ENCODE measurements around the gene CORO1C.

Gene CORO1C

DNA sequence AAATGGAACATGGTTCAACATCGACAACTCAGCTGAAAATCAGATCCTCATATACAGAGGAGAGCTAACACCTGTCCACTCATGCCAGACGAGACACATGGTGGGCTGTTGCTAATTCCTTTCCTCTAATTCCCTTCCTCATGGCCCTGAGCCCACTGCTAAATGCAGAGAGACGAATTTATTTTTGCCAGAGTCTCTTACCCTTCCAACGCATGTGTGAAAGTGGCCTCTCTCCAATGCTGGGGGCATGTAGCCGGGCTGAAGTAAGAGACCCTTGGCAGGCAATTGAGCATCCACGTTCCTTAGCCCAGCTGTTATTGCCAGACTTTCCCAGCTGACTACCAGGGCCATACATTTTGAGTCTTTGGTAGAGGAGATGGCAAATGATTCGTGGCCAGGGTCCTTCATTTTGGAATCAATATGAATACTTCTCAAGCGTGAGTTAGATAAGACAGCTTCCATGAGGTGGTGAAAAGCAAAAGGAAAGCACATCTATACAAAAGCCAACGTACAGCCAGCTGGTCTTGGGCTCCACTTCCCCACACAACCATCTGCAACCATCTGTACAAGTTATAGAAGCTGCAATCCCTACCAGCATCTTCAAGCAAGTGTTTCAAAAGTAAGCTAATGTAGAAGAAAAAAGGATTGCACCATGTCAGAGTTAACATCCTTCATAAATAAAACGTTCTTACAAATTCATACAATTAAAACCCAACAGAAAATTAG is 28.6 kb downstream of the CORO1C start:
- TF ChIP-seq, protein P1, sequence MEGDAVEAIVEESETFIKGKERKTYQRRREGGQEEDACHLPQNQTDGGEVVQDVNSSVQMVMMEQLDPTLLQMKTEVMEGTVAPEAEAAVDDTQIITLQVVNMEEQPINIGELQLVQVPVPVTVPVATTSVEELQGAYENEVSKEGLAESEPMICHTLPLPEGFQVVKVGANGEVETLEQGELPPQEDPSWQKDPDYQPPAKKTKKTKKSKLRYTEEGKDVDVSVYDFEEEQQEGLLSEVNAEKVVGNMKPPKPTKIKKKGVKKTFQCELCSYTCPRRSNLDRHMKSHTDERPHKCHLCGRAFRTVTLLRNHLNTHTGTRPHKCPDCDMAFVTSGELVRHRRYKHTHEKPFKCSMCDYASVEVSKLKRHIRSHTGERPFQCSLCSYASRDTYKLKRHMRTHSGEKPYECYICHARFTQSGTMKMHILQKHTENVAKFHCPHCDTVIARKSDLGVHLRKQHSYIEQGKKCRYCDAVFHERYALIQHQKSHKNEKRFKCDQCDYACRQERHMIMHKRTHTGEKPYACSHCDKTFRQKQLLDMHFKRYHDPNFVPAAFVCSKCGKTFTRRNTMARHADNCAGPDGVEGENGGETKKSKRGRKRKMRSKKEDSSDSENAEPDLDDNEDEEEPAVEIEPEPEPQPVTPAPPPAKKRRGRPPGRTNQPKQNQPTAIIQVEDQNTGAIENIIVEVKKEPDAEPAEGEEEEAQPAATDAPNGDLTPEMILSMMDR (conservative IDR thresholded peaks at IDR 0.05; ENCODE audit: low read length) = no peak
- no peak for DNase-seq (ENCODE audit: low read depth)
- H3K4me3 ChIP-seq (ENCODE audit: low read length) = no peak overlapping the region

DNA sequence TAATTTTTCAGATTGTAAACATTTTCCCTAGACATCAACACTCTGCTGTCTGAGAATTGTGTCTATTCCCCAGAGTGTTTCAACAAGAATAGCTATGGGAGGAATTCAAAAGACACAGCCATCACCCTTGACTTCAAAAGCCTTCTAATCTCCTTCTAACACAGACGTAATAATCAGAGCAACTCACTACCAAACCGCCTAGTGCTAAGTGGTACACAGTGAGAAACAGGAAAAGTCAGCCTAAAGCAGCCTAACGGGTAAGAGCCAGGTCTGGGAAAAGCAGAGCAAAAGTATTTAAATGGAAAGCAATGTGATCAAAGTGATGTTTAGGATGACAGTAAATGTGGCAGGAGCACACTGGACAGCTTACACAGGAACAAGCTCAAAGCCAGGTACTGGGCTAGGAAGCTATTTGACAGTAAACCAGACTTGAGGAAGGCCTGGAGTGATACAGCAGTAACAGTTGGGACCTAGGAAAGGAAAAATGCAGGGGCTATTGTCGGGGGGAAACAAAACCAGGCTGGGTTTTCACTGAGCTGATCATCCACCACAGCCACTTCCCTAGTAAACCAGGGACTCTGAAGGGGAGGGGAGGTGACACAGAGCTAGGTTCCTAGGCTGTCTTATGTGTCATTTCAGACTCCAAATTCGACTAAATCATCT is 29.4 kb downstream of the CORO1C start:
- peak; percentile 84 for DNase-seq (ENCODE audit: low read depth)
- H3K4me3 ChIP-seq (ENCODE audit: low read length) = peak overlapping the region; percentile 34
- TF ChIP-seq, protein P1 (conservative IDR thresholded peaks at IDR 0.05; ENCODE audit: low read length) = no peak

- TF ChIP-seq, protein P1 (conservative IDR thresholded peaks at IDR 0.05; ENCODE audit: low read length) = no peak
- no peak for DNase-seq (ENCODE audit: low read depth)
- H3K4me3 ChIP-seq (ENCODE audit: low read length) = peak overlapping the region; percentile 19
Observed at GRCh38 chr12:108700833-108701541, 30.3 kb downstream of the CORO1C start.

- no peak overlapping the region for H3K4me3 ChIP-seq (ENCODE audit: low read length)
- TF ChIP-seq, protein P1 (conservative IDR thresholded peaks at IDR 0.05; ENCODE audit: low read length) = no peak
- no peak for DNase-seq (ENCODE audit: low read depth)
Observed at GRCh38 chr12:108699955-108700563, 31.3 kb downstream of the CORO1C start.

DNA sequence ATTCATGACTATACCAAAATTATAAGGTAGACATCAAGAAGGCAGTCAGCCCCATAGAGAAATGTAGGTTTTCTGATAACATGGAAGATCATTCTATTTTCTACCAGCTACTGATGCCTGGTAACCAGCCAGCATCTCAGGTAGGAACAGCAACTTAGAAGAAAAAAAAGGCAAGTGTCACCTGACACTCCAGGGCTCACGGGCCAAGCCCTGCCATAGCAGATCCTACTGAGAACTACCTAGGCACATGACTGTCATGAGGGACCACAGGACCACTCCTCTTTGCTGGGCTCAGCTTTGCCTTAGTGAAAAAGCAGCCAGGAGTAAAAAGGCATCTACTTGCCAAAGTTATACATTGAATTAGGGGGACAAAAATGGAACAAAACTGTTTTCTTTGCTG is 33.4 kb downstream of the CORO1C start:
- H3K4me3 ChIP-seq (ENCODE audit: low read length) = no peak overlapping the region

GRCh38 chr12:108696996-108697290 is 34.4 kb downstream of the CORO1C start:
- DNase-seq (ENCODE audit: low read depth) = no peak
- H3K4me3 ChIP-seq (ENCODE audit: low read length) = no peak overlapping the region
- TF ChIP-seq, protein P1 (conservative IDR thresholded peaks at IDR 0.05; ENCODE audit: low read length) = no peak

More for the DNA sequence above, 33.4 kb downstream of the CORO1C start:
- TF ChIP-seq, protein P1 (conservative IDR thresholded peaks at IDR 0.05; ENCODE audit: low read length) = no peak
- DNase-seq (ENCODE audit: low read depth) = no peak
